HG03196 (cell line): ENCODE results near the gene SERPINA12.

ENCODE experiments used
- ATAC-seq: cut with Tn5 transposase; IDR thresholded peaks from one replicate; pipeline ENCODE4 v1.9.1; 2021; ENCODE audit not compliant: unreplicated experiment

Gene SERPINA12

GRCh38 chr14:94509356-94509755 is at the start of gene SERPINA12:
SERPINA12 (minus strand) TSS chr14:94509469; CDS start chr14:94498397, 11,072 bp downstream.
- no peak for ATAC-seq

- ATAC-seq, result no peak
These were observed 49.6 kb upstream of the SERPINA12 start for GRCh38 chr14:94558842-94559241.

GRCh38 chr14:94557327-94557726 is 48.1 kb upstream of the SERPINA12 start:
- no peak for ATAC-seq

GRCh38 chr14:94555991-94556390 is 46.7 kb upstream of the SERPINA12 start:
- no peak for ATAC-seq

GRCh38 chr14:94550041-94550440 is 40.8 kb upstream of the SERPINA12 start:
- no peak for ATAC-seq

GRCh38 chr14:94548999-94549985 is 40.0 kb upstream of the SERPINA12 start:
- no peak for ATAC-seq

- no peak for ATAC-seq
These were observed 39.1 kb upstream of the SERPINA12 start for GRCh38 chr14:94548131-94548998.

GRCh38 chr14:94547726-94548125 is 38.5 kb upstream of the SERPINA12 start:
- no peak for ATAC-seq

- ATAC-seq, result no peak
These were observed 37.9 kb upstream of the SERPINA12 start for GRCh38 chr14:94547151-94547680.

GRCh38 chr14:94545131-94545841 is 36.0 kb upstream of the SERPINA12 start:
- ATAC-seq, result no peak

- no peak for ATAC-seq
These were observed 35.5 kb upstream of the SERPINA12 start for GRCh38 chr14:94544726-94545125.

GRCh38 chr14:94543449-94544124 is 34.3 kb upstream of the SERPINA12 start:
- ATAC-seq, result no peak

GRCh38 chr14:94542811-94543440 is 33.7 kb upstream of the SERPINA12 start:
- ATAC-seq, result no peak

GRCh38 chr14:94542111-94542810 is 33.0 kb upstream of the SERPINA12 start:
- ATAC-seq, result no peak

- no peak for ATAC-seq
These were observed 32.1 kb upstream of the SERPINA12 start for GRCh38 chr14:94541234-94541975.

- no peak for ATAC-seq
These were observed 30.9 kb upstream of the SERPINA12 start for GRCh38 chr14:94540031-94540794.

GRCh38 chr14:94539181-94539580 is 29.9 kb upstream of the SERPINA12 start:
- ATAC-seq, result no peak
